Fibroblast of skin of back (primary cell): ENCODE measurements around the gene SREBF1.
A peak's percentile ranks its signal among the peaks of the same experiment; 100 is the strongest.
"Not testable (repeated sequence)": the region's sequence is repeated elsewhere in the genome, so short reads cannot be mapped to it uniquely, and the experiment has no call there.

Experiments
- DNase-seq: peaks from one replicate; pipeline ENCODE4 v3.0.0-alpha.2; 2013

SREBF1 gene

GRCh38 chr17:17809531-17810083, 27.2 kb downstream of the SREBF1 start:
- DNase-seq, result no peak

- no peak for DNase-seq
Observed at GRCh38 chr17:17808706-17809432, 27.9 kb downstream of the SREBF1 start.

GRCh38 chr17:17808200-17808599, 28.6 kb downstream of the SREBF1 start:
- not testable (repeated sequence) for DNase-seq

- DNase-seq, result no peak
Observed at GRCh38 chr17:17807440-17807839, 29.3 kb downstream of the SREBF1 start.

- no peak for DNase-seq
Observed at GRCh38 chr17:17806611-17807274, 30.0 kb downstream of the SREBF1 start.

- no peak for DNase-seq
Observed at GRCh38 chr17:17806035-17806434, 30.8 kb downstream of the SREBF1 start.

- DNase-seq, result no peak
Observed at GRCh38 chr17:17805575-17805974, 31.2 kb downstream of the SREBF1 start.

- DNase-seq, result no peak
Observed at GRCh38 chr17:17804007-17804406, 32.8 kb downstream of the SREBF1 start.

- no peak for DNase-seq
Observed at GRCh38 chr17:17801800-17802481, 34.8 kb downstream of the SREBF1 start.

GRCh38 chr17:17800504-17801021, 36.2 kb downstream of the SREBF1 start:
- DNase-seq, result no peak

GRCh38 chr17:17798573-17799255, 38.1 kb downstream of the SREBF1 start:
- no peak for DNase-seq

- no peak for DNase-seq
Observed at GRCh38 chr17:17798010-17798556, 38.7 kb downstream of the SREBF1 start.

- DNase-seq, result no peak
Observed at GRCh38 chr17:17797119-17797809, 39.5 kb downstream of the SREBF1 start.

- no peak for DNase-seq
Observed at GRCh38 chr17:17796787-17797061, 40.1 kb downstream of the SREBF1 start.

- no peak for DNase-seq
Observed at GRCh38 chr17:17795946-17796786, 40.6 kb downstream of the SREBF1 start.

- DNase-seq, result no peak
Observed at GRCh38 chr17:17795296-17795695, 41.5 kb downstream of the SREBF1 start.

- DNase-seq, result no peak
Observed at GRCh38 chr17:17794382-17794781, 42.4 kb downstream of the SREBF1 start.

- DNase-seq, result no peak
Observed at GRCh38 chr17:17793378-17794214, 43.2 kb downstream of the SREBF1 start.

- DNase-seq, result peak; percentile 82
Observed at GRCh38 chr17:17792551-17793377, 44.0 kb downstream of the SREBF1 start.
